Activated naive CD8-positive, alpha-beta T cell (primary cell): ENCODE measurements around the gene SPON1.

Experiments used
- H3K27ac Mint-ChIP-seq: one replicate; pipeline ENCODE4 v1.8.0; 2021; ENCODE audit warnings: mixed read lengths
- H3K27me3 Mint-ChIP-seq: one replicate; pipeline ENCODE4 v1.8.0; 2021; ENCODE audit warnings: mixed read lengths
- H3K36me3 Mint-ChIP-seq: one replicate; pipeline ENCODE4 v1.8.0; 2021; ENCODE audit warnings: mixed read lengths
- H3K4me1 Mint-ChIP-seq: one replicate; pipeline ENCODE4 v1.8.0; 2021; ENCODE audit warnings: low read depth, mixed read lengths
- H3K4me3 Mint-ChIP-seq: one replicate; pipeline ENCODE4 v1.8.0; 2021; ENCODE audit warnings: mild to moderate bottlenecking, mixed read lengths
- H3K9me3 Mint-ChIP-seq: one replicate; pipeline ENCODE4 v1.8.0; 2021; ENCODE audit warnings: low read depth, mixed read lengths

SPON1 gene

DNA sequence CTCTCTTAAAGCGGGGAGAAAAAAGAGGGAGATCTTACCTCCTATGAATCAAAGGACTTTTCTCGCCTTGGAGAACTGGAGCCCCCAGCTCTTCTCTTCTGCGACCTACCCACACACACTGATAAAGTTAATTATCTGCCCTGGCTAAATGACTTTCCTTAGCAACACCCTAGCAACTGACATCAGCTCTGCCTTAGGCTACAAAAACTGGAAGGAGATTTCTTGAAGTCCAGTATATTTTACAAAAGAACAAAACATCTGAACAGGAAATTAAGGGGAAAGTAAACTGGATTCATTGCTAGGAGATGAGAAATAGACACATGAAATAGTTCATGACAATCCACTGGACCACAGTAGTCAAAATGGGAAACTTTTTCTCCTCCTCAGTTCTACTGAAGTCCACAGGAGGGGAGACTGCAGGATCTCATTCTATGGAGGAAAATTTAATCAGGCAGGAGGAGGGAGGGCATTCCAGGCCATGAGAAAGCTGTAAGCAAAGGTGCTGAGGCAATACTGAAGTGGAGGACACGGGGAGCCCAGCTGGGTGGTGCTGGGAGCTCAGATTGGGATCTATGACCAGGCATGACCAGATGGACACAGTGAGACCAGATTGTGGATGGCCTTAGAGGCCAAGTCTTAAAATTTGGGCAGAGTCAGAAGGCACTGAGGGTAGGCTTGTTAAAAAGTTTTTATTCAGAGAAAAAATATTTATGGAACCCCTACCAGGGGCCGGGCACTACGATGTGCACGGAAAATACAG is 3.7 kb upstream of the SPON1 start:
- no peaks in the 10 kb centered on the region for H3K9me3 Mint-ChIP-seq
- no peak overlapping the region for H3K27ac Mint-ChIP-seq
- no peak overlapping the region for H3K4me3 Mint-ChIP-seq
- H3K36me3 Mint-ChIP-seq: peaks cover 4% of the 10 kb centered on the region
- peaks cover 7% of the 10 kb centered on the region for H3K4me1 Mint-ChIP-seq
- H3K27me3 Mint-ChIP-seq: peaks cover 22% of the 10 kb centered on the region

DNA sequence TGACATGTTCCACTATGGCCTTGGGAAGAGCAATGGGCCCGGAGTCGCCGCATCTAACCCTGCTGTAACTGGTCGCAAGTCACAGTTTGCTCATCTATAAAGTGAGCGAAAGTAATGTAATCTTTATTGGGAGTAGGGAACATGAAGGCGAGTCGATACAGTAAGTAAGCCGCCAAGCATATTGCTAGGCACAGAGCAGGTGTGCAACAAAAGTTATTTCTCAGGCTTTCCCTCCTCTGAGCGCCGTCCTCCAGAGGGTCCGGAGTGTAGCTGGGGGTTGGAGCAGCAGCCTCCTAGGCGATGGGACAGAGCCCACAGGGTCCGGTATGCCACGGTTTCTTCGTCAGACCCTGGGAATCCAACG is 343 bp upstream of the SPON1 start:
- Mint-ChIP-seq H3K4me3 (peak overlapping the region; percentile 68), H3K9me3 (no peaks in the 10 kb centered on the region), H3K27ac (no peak overlapping the region), H3K4me1 (peaks cover 15% of the 10 kb centered on the region), H3K27me3 (peaks cover 35% of the 10 kb centered on the region), H3K36me3 (peaks cover 7% of the 10 kb centered on the region)

DNA sequence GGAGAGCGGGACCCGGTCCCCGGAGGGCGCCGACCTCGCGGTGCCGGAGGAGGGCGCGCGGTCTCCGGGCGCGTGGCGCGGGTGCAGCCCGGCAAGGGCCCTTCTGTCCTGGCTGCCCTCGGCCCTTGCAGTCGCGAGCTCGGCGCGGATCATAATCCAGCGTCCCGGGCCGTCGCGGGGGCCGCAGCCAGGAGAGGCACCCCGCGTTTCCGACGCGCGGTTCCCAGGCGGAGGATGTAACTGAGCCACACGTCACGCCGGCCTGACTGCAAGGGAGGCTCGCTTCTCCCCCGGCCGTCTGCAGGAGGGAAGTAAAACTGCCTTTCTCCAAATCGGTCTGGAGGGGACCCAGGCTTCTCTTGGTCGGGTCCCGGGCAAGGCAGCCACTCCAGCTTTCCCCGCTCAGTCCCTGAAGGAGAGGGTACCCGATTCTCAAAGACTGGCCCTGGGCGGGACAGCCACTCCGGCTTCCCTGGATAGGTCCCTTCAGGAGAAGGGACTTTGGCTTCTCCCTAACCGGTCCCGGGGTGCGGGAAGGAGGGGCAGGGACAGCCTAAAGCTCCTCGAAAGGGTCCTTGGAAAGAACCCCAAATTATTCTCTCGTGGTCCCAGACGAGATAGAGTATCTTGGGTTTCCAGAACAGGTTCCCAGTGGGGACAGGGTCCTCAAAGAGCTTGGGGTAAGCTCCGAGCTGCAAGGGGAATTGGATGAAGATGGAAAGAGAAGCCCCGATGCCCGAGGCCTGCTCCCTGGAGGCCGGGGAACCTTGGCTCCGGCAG is 836 bp downstream of the SPON1 start:
- peaks cover 7% of the 10 kb centered on the region for H3K36me3 Mint-ChIP-seq
- H3K27ac Mint-ChIP-seq: no peak overlapping the region
- peaks cover 37% of the 10 kb centered on the region for H3K27me3 Mint-ChIP-seq
- peak overlapping the region; percentile 79 for H3K4me3 Mint-ChIP-seq
- H3K9me3 Mint-ChIP-seq: no peaks in the 10 kb centered on the region
- H3K4me1 Mint-ChIP-seq: peaks cover 15% of the 10 kb centered on the region

DNA sequence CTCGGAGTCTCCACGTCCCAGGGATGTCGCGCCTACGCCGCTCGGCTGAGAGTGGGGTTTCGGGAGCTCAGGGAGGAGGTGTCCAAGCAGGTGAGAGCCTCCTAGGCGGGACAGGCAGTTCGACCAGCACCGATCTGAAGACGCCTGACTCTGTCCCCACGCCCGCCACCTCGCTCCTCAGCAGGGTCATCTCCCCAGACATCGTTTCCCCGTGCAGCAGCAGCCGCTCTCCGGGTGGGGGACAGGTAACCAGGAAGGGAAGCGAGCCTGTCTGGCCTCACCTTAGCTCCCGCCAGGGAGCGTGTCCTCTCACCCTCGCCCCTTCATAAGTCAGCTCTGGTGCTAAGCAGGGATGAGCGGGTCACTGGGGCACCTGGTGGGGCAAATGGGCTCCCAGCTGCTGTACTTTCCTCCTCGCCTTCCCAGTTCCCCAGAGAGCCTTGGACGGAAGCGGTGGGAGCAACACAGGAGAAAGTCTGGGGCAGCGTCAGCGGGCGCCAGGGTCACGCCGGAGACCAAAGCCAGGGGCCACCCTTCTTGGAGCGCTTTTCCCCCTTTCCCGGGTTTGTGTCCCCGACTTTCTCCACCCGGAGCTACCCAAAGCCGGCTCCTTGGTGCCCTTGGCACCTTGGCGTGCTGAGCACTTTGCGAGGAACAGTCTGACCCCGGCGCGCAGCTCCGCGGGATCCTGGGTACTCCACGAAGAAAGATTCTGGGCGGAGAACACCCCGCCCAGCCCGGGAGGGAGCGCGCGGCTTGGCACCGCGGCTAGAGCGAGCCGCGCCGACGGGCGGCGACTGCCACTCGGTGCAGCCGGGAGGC is 1.6 kb downstream of the SPON1 start:
- Mint-ChIP-seq H3K4me1 (peaks cover 15% of the 10 kb centered on the region), H3K9me3 (no peaks in the 10 kb centered on the region), H3K27me3 (peaks cover 32% of the 10 kb centered on the region), H3K4me3 (peak overlapping the region; percentile 79), H3K27ac (no peak overlapping the region), H3K36me3 (peaks cover 7% of the 10 kb centered on the region)

DNA sequence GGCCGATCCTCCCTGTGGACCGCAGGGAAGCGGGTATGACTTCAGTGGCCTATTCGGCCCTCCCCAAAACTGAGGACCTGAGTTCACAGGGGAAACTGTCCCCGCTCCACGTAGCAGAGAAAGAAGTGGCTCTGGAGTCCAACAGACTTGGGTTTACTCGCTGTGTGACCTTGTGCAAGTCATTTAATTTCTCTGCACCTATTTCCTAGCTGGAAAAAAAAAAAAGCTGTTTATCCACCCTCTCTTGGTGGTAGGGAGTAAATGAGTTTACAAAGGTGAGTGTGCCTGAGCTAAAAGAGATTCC is 2.2 kb downstream of the SPON1 start:
- no peak overlapping the region for H3K27ac Mint-ChIP-seq
- peak overlapping the region; percentile 56 for H3K4me3 Mint-ChIP-seq
- no peaks in the 10 kb centered on the region for H3K9me3 Mint-ChIP-seq
- H3K36me3 Mint-ChIP-seq: peaks cover 7% of the 10 kb centered on the region
- H3K27me3 Mint-ChIP-seq: peaks cover 30% of the 10 kb centered on the region
- H3K4me1 Mint-ChIP-seq: peaks cover 19% of the 10 kb centered on the region

DNA sequence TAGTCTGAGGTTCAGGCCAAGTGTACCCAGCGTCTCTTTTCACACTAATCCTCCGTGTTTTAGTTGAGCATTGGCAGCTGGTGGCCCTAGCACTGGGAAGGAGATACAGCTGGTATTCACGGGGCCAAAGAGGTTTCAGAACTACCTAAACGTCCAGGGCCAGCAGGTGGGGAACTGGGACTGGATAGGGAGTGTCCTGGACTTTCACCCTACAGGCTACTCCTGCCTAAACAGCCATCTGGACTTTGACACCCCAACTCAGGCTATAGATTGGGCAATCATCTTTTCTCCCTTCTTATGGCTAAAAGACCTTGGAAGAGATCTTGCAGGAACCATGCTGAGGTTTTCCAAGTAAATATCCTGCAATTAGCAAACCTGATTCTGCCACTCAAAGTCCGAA is 2.8 kb downstream of the SPON1 start:
- Mint-ChIP-seq H3K36me3 (peaks cover 7% of the 10 kb centered on the region), H3K4me1 (peaks cover 19% of the 10 kb centered on the region), H3K9me3 (no peaks in the 10 kb centered on the region), H3K4me3 (peak overlapping the region; percentile 56), H3K27me3 (peaks cover 27% of the 10 kb centered on the region), H3K27ac (no peak overlapping the region)

DNA sequence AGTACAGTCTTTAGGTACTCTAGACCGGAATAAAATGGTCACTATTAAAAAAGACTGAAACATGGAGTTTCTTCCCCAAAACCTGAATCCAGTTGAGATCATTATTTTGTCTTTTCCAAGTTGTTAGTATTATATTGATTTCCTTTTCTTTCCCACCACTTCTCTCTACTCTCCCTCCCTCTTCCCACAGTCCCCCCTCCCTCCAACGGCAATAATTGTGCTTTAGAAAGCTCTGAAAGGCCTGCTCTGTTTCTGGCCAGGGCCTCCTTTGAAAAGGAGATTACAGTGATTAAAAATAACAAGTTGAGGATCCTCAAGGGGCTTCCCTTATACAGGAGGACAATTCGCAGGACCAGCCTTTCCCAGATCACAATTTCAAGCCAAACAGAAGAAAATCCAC is 3.5 kb downstream of the SPON1 start:
- peaks cover 23% of the 10 kb centered on the region for H3K27me3 Mint-ChIP-seq
- H3K27ac Mint-ChIP-seq: no peak overlapping the region
- no peak overlapping the region for H3K4me3 Mint-ChIP-seq
- H3K4me1 Mint-ChIP-seq: peaks cover 22% of the 10 kb centered on the region
- peaks cover 5% of the 10 kb centered on the region for H3K36me3 Mint-ChIP-seq
- no peaks in the 10 kb centered on the region for H3K9me3 Mint-ChIP-seq

DNA sequence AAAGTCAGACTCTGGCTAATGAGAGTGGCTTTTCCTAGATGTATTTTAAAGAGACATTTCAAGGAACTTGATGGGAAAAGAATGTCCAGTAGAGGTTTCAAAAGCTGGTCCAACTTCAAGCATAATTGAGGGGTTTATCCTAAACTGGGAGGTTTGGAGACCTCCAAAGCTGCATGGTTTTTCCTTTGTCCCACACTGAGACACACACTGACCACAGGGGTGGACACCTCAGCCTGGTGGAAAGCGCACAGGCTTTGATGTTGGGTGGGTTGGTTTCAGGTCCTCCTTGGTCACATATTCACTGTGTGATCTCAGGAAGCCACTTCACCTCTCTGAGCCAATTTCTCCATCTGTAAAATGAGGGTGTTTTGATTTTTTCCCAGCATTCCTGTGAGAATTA is 4.0 kb downstream of the SPON1 start:
- H3K27me3 Mint-ChIP-seq: peaks cover 20% of the 10 kb centered on the region
- H3K27ac Mint-ChIP-seq: no peak overlapping the region
- H3K4me3 Mint-ChIP-seq: no peak overlapping the region
- H3K36me3 Mint-ChIP-seq: peaks cover 3% of the 10 kb centered on the region
- no peaks in the 10 kb centered on the region for H3K9me3 Mint-ChIP-seq
- peaks cover 22% of the 10 kb centered on the region for H3K4me1 Mint-ChIP-seq

DNA sequence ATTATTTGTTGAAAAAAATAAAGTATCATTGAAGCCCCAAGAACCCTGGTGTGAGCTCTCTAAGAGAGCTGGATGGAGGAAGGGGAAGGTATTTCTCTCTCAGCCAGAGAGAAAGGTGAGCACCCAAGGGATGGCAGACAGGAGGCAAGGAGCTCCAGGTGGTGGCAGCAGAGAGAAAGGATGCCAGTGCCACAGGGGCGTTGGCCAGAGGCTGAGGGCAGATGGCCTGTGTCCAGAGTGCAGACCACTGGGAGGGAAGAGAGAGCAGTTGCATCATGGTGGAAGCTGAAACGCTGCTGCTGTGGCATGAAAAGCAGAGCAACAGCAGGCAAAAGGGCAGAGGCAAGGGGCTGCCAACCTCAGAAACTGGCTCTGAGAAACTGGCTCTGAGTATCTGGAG is 8.5 kb downstream of the SPON1 start:
- Mint-ChIP-seq H3K4me3 (no peak overlapping the region), H3K36me3 (peaks cover under 1% of the 10 kb centered on the region), H3K27ac (no peak overlapping the region), H3K27me3 (peaks cover 5% of the 10 kb centered on the region), H3K4me1 (peaks cover 7% of the 10 kb centered on the region), H3K9me3 (no peaks in the 10 kb centered on the region)

DNA sequence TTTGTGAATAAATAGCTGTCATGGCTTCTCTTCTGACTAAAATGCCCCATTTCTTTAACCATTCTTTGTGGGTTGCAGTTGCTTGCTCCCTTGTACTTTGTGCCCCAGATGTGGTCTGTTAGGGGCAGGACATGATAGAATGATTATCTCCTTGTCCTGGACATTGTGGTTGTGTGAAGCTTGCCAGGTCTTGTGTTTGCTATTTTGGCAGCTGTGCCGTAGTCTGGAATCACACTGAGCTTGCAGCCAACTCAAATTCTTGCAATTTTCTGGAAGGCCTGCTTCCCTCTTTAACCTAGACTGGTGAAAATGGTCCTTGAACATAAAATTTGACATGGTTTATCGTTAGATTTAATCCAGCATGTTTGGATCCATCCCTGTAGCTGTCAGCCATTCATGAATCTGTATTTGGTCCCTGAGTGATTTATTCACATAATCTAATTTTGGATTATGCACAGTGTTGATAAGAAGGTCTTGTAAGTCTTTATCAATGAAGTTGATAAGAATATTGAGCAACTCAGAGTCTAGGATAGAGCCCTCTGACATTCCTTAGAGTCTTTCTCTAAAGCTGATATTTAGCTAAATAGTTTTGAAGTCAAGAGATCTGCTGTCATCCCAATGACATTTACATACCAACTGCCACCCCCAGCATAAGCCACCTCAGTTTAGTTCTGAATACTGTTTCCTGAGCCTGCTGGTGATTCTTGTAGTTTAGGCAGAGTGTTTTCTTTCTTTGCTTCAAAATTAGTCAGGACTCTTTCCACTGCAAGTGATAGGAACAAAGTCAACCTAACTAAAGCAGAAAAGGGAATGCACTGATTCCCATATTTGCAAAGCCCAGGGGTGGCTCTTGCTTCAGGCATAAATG is 9.8 kb downstream of the SPON1 start:
- Mint-ChIP-seq H3K27me3 (peaks cover 1% of the 10 kb centered on the region), H3K27ac (no peak overlapping the region), H3K4me1 (peaks cover 7% of the 10 kb centered on the region), H3K36me3 (no peaks in the 10 kb centered on the region), H3K4me3 (no peak overlapping the region), H3K9me3 (no peaks in the 10 kb centered on the region)

DNA sequence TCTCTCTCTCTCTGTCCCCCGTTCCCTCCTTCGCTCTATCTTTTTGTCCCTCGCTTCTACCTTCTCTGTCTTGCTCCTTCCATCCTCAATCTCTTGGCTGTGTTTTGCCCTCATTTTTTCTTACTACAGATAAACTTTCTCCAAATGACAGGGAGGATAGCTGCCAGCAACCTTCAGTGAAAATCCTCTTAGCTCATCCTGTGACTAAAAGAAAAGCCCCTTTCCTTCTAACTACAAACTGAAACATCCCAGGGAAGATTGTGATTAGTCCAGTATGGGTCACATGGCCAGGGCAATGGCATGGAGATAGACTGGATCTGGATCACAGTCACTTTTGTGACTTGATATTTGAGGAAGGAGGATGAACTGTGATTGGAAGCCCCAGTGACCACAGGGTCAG is 10.4 kb downstream of the SPON1 start:
- H3K4me1 Mint-ChIP-seq: peaks cover 7% of the 10 kb centered on the region
- no peaks in the 10 kb centered on the region for H3K36me3 Mint-ChIP-seq
- H3K27me3 Mint-ChIP-seq: no peaks in the 10 kb centered on the region
- no peak overlapping the region for H3K27ac Mint-ChIP-seq
- no peaks in the 10 kb centered on the region for H3K9me3 Mint-ChIP-seq
- no peak overlapping the region for H3K4me3 Mint-ChIP-seq

DNA sequence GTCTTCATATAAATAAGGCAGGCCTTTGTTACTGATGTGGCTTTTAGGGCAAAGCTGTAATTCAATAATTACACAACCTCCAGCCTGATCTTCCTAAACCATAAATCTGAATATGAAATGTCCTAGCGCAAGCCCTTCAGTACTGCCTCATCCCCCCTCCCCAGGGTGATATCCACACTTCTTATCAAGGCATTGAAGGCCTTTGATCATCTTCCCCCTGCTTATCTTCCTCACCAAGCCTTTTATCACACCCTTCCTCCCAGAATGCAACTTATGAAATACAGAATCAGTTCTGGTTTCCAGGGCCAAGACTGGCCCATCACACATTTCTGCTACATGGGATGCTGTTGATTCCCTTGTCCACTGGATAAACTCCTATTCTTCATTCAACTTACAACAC is 12.1 kb downstream of the SPON1 start:
- no peaks in the 10 kb centered on the region for H3K36me3 Mint-ChIP-seq
- H3K4me3 Mint-ChIP-seq: no peak overlapping the region
- peaks cover 3% of the 10 kb centered on the region for H3K4me1 Mint-ChIP-seq
- H3K27me3 Mint-ChIP-seq: no peaks in the 10 kb centered on the region
- H3K27ac Mint-ChIP-seq: no peak overlapping the region
- no peaks in the 10 kb centered on the region for H3K9me3 Mint-ChIP-seq

DNA sequence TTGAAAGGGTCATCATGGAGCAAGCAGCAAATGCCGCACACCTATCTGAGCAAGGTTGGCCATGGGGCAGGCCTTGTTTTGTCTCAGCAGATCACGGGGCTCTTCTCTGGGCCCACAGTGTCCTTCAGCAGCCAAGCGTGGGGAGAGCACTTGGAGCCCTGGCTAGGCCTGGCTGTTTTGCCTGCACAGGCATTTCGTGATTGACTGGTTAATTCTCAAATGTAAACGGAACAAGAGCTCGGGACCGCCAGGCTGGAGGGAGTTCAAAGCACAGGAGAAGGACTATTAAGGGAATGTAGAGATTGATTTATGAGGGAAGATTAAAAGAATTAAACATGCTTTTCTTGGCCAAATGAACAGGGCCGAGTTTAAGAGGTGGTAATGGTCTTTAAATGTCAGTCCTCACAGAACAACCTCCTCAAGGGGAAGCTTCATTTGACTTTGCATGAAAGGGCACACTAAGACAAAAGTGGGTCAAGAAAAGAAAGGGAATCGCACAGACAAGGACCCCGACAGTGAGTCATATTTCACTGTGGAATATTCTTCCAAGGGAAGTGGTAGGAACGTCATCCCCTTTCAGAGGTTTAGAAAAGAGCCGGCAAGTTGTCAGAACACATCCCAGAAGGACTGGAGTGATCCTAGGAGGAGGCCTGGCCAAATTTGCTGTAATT is 20.7 kb downstream of the SPON1 start:
- no peak overlapping the region for H3K4me3 Mint-ChIP-seq

More for the DNA sequence above, 20.7 kb downstream of the SPON1 start:
- H3K27me3 Mint-ChIP-seq: no peaks in the 10 kb centered on the region
- no peaks in the 10 kb centered on the region for H3K36me3 Mint-ChIP-seq
- no peaks in the 10 kb centered on the region for H3K9me3 Mint-ChIP-seq
- no peaks in the 10 kb centered on the region for H3K4me1 Mint-ChIP-seq
- no peak overlapping the region for H3K27ac Mint-ChIP-seq
